RCC 7860 (cell line): ENCODE measurements around the gene RNF25.

Source experiments
- DNase-seq: peaks from one replicate; pipeline ENCODE4 v3.0.0-alpha.2; 2015; ENCODE audit warnings: low spot score
- FAIRE-seq: peaks from 2 replicates; lab custom pipeline; 2012; peaks lifted over from hg19 to GRCh38; lab: Jason Lieb, UNC

The RNF25 gene

DNA sequence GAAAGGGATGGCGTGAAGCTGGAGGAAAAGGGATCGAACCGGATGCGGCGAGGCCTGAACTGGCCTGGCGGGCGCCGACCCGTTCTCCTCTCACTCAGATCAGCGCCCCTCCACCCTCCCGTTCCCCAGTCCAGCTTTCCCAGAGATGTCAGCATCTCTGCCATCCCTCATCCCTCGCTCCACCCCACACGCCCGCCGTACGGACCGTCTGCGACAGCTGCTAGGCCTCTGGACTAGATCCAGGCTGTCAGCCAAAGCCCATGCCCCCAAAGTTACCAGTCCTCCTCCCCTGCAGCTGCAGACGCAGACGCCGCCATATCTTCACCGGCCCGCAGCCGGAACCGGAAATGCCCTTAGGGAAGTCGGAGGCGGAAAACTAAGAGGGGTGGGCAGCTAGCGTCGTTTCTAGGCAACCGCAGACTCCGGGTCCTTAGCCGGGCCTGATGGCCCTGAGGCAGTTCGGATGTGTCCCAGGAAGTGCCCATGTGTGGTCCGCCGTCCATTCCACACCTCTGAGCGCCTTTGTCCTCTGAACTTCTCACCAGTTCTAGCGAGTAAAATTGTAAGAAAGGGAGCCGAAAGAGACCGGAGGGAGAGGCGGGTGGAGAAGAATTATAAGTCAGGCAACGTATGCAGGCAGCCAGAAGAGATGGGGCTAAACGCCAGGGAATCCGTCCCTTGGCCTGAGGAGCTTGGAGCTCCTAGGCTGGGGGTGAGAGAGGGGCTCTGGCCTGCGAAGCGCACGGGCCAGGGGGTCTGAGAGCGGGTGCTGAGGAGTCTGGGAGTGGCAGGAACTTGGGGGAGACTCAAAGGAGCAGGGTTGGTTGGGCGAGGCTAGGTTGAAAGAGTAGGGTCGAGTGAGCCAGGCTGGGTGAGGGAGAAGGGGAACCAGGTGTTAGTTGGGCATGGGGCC, at the start of gene RNF25, which contains the start of gene STK36:
RNF25 (minus strand) TSS at position 349 of the 913 bp plus-strand sequence; CDS start at position 317, 32 bp downstream.
STK36 (plus strand) TSS at position 433 of the 913 bp plus-strand sequence. CDS start 744 bp downstream, outside the sequence.
- peak; percentile 41 for FAIRE-seq
- peak; percentile 80 for DNase-seq

- no peak for FAIRE-seq
- no peak for DNase-seq
Measured at GRCh38 chr2:218721488-218721887, 49.7 kb upstream of the RNF25 start.

DNA sequence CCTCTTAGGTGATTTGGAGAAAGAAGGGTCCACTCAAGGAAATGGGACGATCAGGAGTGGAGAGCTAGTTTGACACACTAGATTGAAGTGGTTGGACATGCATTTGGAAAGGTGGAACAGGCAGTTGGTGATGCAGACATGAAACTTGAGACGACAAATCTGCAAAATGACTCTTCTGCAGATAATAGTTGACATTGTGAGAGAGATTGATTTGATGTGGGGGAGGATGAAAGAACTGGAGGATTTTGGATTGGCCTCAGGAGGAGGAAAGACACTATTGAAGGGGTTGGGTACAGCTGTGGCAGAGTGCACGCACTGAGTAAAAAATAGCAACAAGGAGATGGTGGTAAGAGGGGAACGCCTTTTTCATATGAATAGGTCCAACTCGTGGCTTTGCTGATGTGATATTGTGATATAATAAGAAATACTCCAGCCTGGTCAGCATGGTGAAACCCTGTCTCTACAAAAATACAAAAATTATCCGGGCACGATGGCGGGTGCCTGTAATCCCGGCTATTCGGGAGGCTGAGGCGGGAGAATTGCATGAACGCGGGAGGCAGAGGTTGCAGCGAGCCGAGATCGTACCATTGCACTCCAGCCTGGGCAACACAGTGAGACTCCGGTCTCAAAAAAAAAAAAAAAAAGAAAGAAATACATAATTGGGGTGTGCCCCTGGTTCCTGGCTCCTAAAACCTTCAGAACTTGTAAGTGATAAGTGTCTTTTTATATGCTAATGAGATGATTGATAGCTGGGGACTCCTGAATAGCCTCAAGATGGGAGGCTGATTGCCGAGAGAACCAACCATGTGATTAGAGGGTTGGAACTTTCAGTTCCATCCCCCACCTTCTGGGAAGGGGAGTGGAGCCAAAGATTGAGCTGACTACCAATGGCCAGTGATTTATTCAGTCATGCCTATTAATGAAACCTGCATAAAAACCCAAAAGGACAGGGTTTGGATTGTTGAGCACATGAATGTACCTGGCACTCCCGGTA, 48.5 kb upstream of the RNF25 start:
- FAIRE-seq: no peak
- DNase-seq: no peak

- no peak for FAIRE-seq
Measured at GRCh38 chr2:218719457-218719856, 47.7 kb upstream of the RNF25 start.

GRCh38 chr2:218718058-218718457, 46.3 kb upstream of the RNF25 start:
- DNase-seq (no peak), FAIRE-seq (no peak)

More at GRCh38 chr2:218719457-218719856, 47.7 kb upstream of the RNF25 start:
- DNase-seq: no peak

DNA sequence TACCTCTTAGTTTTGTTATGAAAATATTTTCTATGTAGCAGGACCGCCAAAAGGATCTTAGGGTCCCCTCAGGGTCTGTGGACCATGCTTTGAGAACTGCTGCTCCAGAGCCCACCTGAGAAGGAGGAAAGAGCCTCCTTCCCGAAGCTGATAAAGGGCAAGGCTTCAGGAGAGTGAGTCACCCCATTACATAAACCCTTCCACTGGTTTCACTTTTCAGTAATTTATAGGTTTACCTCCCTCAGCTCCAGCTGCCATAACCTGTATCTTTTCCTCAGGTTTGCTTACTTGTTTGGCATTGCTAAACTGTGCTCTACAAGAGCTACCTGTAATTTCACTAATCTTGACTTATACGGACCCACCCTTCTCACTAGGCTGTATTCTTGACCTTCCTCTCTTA, 45.5 kb upstream of the RNF25 start:
- peak; percentile 26 for DNase-seq
- no peak for FAIRE-seq

DNA sequence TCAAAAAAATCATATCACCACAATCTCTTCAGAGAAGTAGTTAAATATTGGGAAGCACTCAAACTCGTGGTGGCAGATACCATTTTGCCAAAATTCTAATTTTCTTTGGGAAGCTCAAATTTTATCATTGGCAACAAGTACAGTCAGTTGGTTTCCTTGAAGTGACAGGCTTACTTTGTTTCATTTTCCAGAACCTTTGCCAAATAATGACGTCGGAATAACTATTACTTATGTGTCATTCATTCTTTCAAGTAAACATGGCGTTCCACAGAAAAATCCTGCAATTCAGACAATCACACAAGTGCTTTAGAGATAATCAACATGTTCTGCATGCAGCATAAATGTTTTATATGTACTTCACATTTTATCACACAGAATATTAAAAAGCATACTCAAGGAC, 44.3 kb upstream of the RNF25 start:
- FAIRE-seq: no peak
- DNase-seq: no peak

GRCh38 chr2:218713922-218714321, 42.1 kb upstream of the RNF25 start:
- FAIRE-seq: no peak
- no peak for DNase-seq

GRCh38 chr2:218711550-218711929, 39.7 kb upstream of the RNF25 start:
- DNase-seq (peak; percentile 42), FAIRE-seq (peak; percentile 42)

GRCh38 chr2:218710687-218711549, 39.1 kb upstream of the RNF25 start, which contains the start of gene TTLL4:
Gene TTLL4, plus strand, starts transcription at chr2:218710835. Its CDS starts 26,842 bp downstream, at chr2:218737677.
- FAIRE-seq (peak; percentile 52), DNase-seq (peak; percentile 92)

DNA sequence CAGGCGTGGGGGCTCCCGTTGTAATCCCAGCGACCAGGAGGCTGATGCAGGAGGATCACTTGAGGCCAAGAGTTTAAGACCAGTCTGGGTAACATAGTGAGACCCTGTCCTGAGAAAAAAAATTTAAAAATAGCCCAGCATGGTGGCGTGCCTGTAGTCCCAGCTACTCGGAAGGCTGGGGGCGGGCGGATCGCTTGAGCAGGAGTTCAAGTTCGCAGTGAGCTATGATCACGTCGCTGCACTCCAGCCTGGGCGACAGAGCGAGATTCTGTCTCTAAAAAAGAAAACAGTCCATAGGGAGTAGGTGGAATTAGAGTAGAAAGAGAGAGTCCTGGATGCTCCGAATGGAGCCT, 38.5 kb upstream of the RNF25 start:
- no peak for DNase-seq
- FAIRE-seq: no peak

DNA sequence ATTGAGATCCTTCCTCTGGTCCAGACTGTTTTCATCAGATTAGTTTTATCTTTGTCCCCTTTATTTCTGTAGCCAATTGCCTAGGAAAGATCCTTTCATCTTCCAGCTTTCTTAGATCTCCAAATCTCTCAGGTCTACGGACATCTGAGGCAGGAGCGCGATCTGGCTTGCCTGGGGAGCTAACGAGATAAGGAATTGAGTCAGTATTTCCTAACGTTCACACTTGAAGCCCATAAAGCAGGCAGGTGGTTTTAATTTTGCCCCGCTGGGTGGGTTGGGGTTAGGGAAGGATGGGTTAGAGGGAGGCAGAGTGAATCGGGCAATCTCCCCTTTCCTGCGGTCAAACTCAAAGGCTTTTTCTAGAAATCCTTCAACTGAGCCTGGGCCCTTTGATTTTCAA, 38.1 kb upstream of the RNF25 start:
- DNase-seq: no peak
- no peak for FAIRE-seq

- no peak for FAIRE-seq
- no peak for DNase-seq
Measured at GRCh38 chr2:218708086-218708485, 36.3 kb upstream of the RNF25 start.

DNA sequence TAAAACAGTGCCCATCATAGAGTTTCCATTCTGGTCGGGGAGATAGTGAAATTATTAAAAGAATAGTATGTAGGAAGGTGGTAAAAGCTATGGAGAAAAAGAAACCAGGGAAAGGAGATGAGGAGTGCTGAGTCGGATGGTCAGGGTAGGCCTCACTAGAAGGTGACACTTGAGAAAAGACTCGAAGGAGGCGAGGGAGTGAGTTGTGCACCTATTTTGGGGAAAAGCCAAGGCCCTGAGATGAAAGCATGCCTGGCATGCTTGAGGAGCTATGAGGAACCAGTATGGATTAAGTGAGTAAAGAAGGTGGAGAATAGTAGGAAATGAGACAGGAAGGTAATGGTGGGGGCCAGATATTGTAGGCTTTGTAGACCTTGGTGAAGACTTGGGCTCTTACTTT, 31.5 kb upstream of the RNF25 start:
- DNase-seq: no peak
- FAIRE-seq: no peak

DNA sequence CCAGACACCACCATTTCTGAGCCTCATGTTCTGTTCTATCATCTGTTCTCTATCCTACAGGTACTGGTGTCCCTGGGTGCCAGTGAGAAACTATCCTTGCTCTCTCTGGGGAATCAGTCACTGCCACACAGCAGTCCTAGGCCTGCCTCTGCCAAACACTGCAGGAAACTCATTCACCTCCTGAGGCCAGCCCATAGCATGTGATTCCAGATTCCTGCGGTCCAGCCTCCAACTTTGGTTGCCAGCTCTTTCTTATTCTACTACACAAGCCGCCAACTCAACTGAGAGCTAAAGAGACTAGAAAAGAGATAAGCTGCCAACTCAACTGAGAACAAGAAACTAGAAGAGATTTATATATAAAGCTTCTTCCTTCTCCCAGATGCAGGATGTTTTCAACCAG, 30.0 kb upstream of the RNF25 start:
- DNase-seq (no peak), FAIRE-seq (no peak)

DNA sequence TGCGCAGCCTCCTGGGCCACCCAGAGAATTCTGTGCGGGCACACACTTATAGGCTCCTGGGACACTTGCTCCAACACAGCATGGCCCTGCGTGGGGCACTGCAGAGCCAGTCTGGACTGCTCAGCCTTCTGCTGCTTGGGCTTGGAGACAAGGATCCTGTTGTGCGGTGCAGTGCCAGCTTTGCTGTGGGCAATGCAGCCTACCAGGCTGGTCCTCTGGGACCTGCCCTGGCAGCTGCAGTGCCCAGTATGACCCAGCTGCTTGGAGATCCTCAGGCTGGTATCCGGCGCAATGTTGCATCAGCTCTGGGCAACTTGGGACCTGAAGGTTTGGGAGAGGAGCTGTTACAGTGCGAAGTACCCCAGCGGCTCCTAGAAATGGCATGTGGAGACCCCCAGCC, 27.1 kb upstream of the RNF25 start:
- FAIRE-seq (no peak), DNase-seq (no peak)

GRCh38 chr2:218694405-218695145, 22.8 kb upstream of the RNF25 start:
- peak; percentile 61 for DNase-seq
- FAIRE-seq: no peak

- FAIRE-seq (no peak), DNase-seq (no peak)
Measured at GRCh38 chr2:218691234-218691633, 19.4 kb upstream of the RNF25 start.

DNA sequence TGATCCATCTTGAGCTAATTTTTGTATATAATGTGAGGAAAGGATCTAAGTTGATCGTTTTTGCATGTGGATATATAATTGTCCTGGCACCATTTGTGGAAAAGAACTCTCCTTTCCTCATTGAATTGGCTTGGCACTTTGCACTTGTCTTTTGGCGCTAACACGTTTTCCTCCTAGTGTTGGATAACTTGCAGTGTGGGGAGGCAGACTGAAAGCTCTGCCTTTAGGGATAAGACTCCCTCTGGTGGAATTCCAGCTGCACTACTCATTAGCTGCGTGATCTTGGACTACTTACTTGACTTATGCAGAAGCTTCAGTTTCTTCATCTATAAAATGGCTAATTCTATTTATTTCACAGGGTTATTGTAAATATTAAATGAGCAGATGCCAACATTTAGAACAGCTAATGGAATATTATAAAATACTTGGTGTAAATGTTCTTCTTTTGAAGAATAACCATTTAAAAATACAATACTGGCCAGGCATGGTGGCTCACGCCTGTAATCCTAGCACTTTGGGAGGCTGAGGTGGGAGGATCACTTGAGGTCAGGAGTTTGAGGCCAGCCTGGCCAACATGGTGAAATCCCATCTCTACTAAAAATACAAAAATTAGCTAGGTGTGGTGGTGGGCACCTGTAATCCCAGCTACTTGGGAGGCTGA, 15.7 kb upstream of the RNF25 start:
- DNase-seq (peak; percentile 64), FAIRE-seq (peak; percentile 79)
